HG02852 (cell line): Measurements from ENCODE around the gene ARHGEF10L.

ENCODE experiments used
- ATAC-seq: cut with Tn5 transposase; IDR thresholded peaks from one replicate; pipeline ENCODE4 v1.9.1; 2021; ENCODE audit warnings: mild to moderate bottlenecking, moderate library complexity; ENCODE audit not compliant: unreplicated experiment

The ARHGEF10L gene

DNA sequence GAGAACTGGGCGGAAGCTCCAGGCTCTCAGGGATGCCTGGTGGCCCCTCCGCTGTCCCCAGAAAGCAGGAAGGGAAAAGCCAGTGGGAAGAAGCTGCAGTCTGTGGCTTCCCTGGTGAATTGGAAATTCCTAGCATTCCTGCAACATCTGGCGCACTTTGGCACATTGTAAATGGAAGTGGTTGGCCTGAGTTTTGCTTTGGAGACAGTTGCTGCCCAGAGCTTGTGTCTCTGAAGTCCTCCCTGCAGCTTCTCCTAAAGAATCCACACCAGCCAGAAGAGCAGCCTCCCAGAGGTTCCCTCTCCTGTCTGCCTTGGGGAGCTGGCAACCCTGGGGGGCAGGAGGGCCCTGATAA, 48.2 kb downstream of the ARHGEF10L start:
- ATAC-seq: no peak

DNA sequence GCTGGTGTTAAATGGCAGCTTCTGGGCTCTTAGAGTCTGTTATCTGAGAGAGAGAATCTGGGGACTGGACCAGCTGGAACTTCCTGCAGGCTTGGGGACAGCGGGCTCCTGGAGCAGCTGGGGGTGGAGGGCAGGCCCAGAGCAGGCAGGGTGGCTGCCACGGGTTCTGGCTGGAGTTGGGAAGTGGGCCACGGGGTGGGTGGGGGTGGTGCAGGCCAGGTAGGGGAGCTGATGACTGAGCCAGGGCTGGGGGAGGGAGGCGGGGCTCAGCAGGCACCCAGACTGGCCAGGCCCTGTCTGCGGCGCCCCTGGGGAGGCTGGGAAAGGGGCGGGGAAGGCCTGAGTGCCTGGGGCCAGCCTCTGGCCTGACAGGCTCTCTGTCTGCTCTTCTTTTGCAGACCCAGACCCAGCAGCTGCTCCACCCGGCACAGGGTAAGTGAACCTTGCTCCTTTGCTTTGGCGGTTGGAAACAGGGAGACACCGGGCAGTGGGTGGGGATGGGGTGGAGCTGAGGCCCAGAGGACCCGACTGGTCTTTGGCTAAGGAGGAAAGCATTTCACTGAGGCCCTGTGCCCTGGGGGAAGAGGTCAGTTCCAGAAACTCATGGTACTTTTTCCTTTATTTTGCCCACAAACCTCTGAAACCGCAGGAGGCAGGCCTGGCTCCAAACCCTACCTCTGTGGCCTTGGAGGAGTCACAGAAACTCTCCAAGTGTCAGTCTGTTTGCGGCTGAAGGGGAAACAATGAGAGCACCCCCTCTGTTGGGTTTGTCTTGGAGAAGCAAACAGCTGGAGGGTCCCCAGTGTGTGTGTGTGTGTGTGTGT, 48.8 kb downstream of the ARHGEF10L start:
- ATAC-seq: no peak

DNA sequence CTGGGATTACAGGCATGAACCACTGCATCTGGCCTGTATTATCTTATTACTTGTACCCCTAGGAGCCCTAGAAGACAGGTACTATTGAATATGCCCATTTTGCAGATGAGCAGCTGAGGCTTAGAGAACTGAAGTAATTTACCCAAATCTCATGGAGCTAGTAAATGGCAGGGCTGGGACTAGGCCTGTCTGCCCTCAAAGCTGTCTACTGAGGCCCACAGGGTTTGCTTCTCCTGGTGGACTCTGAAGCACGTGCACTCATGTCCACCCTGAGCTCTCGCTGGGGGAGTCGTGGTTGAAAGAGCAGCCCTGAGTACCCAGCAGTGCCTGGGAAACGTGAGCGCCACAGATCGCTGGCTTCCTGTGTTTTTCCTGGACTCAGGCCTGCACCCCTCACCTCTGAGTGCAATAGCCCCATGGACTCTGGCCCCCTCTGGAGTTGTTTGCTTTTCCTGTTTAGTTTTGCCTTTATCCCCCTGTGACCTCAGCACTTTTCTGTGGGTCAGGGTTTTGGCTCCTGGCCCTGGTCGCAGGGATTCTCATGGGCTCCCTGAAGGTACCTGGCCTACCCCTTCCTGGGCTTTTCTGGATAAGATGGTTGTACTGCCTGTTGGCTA, 52.4 kb downstream of the ARHGEF10L start:
- no peak for ATAC-seq

DNA sequence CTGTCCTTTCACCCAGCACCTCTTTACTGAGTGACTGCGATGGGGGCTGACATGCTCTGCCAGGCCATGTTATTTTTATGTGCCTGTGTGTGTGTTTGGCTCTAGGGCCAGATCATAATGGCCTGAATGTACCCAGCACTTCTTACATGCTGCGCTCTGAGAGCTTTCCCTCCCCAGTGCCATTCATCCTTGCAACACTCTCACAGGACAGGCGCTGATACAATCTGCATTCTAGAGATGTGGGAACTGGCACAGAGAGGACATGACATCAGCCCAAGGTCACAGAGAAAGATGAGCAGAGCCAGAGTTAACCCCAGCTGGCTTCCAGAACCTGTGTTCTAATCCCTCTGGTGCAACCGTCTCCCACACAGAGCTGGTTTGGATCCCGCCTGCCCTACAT, 54.5 kb downstream of the ARHGEF10L start:
- no peak for ATAC-seq

DNA sequence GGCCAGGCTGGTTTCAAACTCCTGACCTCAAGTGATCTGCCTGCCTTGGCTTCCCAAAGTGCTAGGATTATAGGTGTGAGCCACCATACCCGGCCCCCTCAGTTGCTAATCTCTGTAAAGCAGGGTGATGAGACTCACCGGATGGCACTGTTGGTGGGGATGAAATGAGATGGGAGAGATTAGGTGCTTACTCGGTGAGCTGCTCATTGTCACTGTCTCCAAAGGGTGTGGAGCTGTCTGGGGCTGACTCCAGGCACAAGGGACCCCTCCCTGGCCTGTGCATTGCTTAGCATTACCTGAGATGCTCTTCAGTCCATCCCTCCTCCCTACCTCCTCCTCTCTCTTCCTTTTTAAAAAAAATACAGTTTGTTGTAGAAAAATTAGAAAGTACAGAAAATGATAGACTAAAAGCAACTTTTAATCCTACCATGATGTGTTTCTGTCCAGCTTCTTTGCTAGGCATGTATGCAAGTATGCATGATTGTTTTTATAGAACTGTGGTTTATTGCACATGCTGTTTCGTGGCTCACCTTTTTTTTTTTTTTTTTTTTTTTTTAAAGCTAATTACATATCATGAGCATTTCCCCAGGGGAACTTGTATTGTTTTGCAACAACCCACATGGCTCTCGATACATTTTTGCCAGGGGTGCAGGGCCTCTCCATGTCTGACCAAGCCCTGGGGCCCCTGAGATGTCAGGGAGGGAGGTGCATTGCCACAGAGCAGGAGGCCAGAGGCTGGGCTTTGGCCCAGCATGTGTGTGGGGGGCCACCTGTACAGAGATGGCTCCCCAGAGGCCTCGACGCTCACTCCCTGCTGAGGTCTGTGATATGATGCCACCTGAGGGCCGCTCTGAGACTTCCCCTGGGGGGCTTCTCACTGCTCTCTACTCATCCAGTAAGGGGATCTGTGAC, 55.4 kb downstream of the ARHGEF10L start:
- ATAC-seq: no peak

DNA sequence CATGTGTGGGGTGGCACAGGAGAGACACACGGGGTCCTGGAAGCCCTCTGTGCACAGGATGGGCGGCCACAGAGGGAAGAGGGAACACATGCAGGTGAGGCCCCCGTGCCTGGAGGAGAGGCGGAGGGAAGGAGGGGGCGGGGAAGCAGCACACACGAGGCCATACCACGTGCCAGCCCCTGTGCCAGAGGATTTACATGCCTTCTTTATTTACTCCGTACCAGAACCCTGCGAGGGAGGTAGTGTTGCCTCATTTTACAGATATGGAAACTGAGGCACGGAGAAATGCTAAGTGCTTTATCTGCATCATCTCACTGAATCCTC, 56.1 kb downstream of the ARHGEF10L start:
- ATAC-seq: no peak

DNA sequence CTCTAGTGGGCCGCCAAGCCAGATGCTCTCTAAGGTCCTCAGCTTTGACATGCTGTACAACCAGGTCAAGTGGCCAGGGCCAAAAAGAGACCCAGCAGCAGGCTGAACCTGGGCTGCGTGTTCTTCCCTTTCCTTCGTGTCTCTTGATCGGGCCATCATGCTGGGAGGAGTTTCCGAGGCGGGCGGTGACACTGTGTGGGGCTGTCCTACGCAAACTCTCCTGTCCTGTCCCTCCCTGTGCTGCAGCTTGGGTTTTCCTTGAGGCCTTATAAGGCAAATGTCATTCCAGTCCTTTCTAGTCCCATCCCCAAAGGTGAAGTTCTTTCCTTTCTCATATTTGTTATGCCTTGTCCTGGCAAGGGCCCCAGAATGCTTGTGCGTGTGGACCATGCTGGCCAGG, 56.7 kb downstream of the ARHGEF10L start:
- ATAC-seq: no peak

DNA sequence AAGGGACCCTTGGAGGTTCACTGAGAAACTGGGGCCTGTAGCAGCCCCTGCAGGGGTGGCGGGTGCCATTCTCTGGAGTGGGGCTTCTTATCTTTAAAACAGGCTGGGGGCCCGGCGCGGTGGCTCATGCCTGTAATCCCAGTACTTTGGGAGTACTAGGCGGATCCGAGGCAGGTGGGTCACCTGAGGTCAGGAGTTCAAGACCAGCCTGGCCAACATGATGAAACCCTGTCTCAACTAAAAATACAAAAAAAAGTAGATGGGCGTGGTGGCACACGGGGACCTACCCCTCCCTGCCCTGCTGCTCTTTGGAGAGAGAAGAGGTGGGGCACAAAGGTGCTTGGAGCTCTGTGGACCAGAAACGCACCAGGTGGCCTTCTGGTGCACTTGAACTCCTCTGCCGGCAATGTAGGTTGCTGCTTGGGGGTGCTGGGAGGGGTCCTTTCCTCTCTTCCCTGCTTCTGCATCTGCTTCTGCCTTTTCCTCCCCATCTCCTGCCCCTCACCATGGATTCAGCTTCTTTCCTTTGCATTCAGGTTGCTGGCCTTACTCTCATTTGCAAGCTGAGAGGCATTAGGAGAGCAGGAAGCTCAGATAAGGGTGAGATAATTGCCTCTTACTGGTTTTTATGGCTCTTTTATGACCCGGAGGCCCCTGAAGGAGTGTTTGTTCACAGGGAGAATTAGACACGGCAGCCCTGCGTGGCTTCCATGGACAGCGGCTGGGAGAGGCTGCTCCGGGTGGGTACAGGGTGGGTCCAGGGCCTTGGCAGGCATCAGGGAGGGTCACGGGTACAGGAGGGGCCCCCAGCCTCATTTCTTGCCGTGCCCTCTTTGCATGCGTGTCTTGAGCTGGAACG, 57.4 kb downstream of the ARHGEF10L start:
- no peak for ATAC-seq

DNA sequence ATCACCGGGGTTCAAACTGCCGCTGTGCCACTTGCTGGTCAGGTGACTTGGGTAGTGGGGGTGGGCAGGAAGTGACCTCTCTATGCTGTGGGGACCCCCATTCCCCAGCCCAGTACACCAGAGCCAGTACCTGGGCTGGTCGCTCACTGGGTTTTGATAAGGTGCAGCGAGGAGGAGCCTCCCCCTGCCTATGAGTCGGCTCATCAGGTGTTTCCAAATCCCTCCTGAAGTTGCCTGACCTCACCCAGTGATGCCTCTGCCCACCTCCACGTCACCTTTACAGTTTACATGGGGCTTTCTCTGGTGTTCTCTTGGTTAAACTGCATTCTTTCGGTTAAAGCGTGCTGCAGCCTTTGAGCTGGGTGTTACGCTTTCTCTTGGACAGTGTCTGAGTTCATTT, 58.2 kb downstream of the ARHGEF10L start:
- ATAC-seq: no peak

DNA sequence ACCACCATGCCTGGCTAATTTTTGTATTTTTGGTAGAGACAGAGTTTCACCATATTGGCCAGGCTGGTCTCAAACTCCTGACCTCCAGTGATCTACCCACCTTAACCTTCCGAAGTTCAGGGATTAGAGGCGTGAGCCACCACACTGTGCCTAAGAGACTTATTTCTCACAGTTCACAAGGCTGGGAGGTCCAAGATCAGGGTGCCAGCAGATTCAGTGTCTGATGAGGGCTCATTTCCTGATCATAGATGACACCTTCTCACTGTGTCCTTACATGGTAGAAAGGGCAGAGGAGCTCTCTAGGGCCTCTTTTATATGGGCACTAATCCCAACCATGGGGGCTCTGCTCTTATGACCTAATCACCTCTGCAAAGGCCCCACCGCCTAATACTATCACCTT, 58.8 kb downstream of the ARHGEF10L start:
- ATAC-seq: no peak

DNA sequence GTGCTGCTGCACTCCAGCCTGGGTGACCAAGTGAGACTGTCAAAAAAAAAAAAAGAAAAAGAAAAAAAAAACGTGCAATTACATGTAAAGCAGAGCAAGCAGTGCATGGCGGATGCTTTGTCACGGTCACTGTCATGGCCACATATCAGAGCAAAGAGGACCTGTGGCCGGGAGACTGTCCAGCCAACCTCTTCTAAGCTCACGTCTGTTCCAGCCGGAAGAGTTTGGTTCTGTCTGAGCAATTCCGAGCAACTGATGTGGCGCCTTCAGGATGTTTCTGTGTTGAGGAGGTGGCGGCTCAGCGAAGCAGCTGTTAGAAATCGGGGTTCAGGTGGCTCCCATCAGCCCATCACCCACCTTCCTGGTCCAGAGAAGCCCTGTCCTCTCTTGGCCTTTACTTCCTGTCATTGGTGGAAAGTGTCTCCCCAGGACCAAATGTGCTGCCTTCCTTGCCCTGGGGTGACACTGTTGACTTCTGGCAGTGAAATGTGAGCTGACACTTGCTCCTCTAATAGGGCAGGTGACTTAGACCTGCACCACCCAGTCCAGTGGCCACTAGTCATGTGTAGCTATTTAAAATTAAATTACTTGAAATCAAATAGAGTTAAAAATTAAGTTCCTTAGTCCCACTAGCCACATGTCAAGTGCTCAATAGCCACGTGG, 59.9 kb downstream of the ARHGEF10L start:
- ATAC-seq: no peak

DNA sequence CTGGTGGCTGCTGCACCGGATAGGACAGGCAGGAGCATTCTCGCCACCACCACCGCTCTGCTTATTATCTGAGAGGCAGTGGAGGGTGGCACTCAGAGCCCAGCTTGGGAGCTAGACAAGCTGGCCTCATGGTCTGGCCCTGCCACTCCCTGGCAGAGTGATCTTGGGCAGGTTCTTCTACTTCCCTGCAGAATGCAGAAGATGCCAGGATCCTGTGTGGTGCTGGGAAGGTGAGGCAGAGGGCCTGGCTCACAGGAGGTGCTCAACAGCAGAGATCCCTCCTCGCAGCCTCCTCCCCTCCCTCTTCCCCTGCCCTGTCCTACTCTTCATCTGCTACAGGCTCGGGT, 60.4 kb downstream of the ARHGEF10L start:
- ATAC-seq: no peak

DNA sequence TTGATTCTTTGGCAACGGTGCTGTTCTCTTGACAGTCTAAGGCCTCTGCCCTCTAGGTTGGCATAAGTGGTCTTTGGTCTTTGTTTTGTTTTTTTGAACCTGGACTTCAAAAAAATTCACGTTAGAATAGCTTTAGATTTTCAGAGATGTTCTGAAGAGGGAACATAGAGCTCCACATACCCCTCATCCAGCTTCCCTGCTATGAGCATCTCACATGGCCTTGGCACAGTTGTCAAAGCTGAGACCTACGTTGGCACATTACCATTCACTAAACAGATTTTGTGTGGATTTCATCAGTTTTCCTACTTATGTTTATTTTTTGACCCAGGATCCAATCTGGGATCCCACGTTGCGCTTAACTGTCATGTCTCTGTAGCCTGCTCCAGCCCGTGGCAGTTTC, 60.8 kb downstream of the ARHGEF10L start:
- ATAC-seq: no peak

DNA sequence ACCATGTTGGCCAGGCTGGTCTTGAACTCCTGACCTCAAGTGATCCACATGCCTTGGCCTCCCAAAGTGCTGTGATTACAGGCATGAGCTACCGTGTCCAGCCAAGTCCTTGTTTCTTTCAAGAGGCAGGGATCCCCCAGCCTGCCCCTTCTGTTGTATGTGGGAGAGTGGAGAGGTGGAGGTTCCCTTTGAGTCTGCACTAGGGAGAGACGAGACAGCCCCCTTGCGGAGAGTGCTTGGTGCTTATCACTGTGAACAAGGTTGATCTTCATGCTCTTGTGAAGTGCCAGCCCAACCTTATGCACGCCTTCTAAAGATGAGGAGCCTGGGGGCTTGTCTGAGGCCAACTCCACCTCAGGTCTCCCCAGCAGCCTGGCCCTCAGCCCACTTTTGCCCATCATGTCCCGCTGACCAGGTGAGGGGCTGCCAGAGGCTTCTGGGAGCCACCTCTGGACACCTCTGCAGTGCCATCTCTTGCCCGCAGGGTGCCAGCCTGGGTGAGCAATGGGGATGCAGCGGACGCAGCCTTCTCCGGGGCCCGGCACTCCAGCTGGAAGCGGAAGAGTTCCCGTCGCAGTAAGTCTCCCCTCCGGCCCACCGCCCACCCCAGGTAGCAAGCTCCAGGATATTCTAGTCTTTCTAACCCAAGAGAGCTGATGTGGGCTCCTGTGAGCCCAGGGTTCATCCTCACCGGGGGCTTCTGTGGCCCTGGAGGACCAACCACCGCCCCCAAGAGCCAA, 62.3 kb downstream of the ARHGEF10L start:
- no peak for ATAC-seq

DNA sequence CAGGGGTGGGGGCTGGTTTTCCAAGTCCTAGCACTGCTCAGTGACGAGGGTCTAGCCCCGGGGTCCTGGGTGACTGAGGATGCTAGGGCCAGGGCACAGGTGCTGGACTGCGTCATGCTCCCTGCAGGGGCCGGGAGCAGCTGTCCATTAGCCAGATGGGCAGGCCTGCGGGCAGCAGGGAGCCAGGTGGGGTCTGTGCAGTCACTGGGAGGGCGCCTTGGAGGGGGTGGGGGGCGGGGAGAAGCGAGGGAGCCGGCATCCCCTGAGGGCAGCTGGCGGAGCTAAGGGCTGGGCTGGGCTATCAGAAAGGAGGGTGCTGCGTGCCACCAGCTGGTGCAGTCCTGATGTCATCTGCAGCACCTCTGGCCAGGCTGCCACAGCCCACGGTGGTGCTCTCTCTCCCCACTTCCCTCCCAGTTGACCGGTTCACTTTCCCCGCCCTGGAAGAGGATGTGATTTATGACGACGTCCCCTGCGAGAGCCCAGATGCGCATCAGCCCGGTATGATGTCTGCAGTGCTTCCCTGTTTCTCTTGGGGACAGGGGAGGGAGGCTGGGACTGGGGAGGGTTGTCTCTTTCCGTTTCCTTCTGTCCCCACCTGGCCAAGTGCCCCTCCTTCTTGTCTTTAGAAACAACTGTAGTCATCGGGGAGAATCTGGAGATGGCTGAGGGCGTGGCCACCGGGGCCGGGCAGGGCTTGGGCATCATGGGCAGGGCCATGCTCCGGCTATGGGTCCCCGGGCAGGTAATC, 63.8 kb downstream of the ARHGEF10L start:
- ATAC-seq: no peak

DNA sequence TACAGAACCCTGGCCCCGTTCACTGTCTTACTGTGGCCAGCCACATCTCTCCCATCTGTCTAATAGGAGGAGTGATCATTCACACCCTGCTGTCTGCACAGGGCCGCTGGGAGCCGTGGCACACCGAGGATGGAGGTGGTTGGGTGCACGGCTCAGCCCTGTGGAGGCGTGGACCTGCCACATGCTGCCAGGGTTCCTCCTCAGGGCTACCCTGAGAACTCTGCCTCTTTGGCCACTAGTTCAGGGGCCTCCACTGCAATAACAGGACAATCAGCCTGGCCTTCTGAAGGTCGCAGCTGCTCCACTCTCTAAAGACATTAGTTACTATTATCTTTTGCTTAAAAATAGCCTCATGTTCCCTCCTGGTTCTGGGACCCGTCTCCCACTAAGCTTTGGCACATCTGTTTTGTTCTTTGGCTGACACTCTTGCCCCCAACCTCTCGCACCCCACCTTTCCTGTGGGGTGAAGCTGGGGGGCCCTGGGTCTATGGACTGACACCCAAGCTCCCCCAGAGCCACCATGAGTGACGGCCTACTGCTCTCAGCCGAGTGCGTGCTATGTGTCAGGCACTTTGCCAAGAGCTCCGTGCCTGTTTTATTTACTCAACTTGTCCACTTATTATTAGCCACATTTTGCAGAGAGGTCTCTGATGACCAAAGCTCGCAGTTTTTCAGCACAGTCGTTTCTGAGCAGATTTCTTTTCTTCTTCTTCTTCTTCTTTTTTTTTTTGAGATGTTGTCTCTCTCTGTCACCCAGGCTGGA, 66.3 kb downstream of the ARHGEF10L start:
- ATAC-seq: no peak

DNA sequence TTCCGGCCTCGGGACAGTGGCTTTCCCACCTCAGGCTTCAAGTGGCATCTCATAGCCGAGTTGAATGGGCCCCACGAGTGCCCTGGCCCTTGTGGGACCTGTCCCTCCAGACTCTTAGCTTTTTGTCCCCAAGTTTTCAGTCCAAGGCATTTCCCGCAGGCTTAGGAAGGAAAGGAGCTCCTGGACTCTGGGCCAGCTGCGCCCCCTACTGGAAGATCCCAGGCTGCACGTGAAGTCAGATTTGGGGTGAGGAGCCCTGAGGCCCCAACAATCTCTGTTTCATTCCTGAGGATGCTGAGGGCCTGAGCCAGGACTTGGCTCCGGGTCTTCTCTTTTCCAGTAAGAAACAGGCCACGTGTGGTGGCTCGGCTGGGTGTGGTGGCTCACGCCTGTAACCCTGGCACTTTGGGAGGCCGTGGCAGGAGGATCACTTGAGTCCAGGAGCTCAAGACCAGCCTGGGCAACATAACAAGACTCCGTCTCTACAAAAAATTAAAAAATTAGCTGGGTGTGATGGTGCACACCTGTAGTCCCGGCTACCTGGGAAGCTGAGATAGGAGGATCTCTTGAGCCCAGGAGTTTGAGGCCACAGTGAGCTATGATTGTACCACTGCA, 67.4 kb downstream of the ARHGEF10L start:
- no peak for ATAC-seq
